Endothelial cell of hepatic sinusoid (primary cell): ENCODE measurements around the gene HOMER3.
"Not testable (repeated sequence)": the region's sequence is repeated elsewhere in the genome, so short reads cannot be mapped to it uniquely, and the experiment has no call there.

ENCODE experiments used
- in situ Hi-C: cut with HindIII; loops from 2 replicates; pipeline ENCODE4 v1.10.0; 2017; ENCODE audit warnings: low sequenced_read_pairs

HOMER3 gene

DNA sequence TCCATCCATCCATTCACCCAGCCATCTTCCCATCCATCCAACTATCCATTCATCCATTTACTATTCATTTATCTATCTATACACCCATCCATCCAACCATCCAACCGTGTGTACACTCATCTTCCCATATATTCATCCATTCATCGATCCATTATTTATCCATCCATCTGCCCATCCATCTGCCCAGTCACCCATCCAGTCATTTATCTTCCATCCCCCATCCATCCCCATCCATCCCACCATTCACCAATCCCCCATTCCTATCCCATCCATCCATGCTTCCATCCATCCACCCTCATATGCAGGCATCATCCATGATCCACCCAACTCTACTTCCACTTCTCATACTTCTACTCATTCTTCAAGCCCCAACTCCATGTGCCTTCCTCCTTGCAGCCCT is 14.0 kb upstream of the HOMER3 start:
- in situ Hi-C loops = loop anchor here (5.0 kb wide), 2 partner anchors 87 to 198 kb away; no protein-coding TSS in a partner anchor

DNA sequence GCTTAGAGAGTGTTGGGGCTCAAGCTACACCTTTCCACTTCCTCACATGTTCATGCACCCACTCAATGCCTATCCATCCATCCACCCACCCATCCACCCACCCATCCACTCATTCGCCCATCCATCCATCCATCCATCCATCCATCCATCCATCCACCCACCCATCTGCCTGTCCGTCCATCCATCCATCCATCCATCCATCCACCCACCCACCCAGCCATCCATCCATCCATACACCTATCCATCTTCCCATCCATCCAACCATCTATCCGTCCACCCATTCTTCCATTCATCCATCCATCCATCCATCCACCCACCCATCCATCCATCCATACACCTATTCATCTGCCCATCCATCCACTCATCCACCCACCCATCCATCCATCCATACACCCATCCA is 13.1 kb upstream of the HOMER3 start:
- in situ Hi-C loops = no loop called here

DNA sequence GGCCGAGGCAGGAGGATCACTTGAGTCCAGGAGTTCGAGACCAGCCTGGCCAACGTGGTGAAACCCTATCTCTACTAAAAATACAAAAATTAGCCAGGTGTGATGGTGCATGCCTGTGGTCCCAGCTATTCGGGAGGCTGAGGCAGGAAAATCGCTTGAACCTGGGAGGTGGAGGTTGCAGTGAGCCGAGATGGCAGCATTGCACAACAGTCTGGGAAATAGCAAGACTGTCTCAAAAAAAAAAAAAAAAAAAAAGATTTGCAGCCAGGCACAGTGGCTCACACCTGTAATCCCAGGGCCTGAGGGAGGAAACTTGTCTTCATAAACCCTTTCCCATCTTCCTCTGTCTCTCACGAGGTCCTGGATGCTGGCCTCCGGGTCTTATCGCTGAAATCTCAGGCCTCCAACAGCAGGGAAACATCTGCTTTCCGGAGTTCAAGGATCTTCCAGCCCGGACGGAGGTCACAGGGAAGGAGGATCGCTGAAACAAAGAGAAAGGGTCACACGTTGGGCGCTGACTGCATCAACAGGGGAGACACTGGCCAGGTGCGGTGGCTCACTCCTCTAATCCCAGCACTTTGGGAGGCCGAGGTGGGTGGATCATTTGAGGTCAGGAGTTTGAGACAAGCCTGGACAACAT is 11.5 kb upstream of the HOMER3 start:
- in situ Hi-C loops = not testable (repeated sequence)

DNA sequence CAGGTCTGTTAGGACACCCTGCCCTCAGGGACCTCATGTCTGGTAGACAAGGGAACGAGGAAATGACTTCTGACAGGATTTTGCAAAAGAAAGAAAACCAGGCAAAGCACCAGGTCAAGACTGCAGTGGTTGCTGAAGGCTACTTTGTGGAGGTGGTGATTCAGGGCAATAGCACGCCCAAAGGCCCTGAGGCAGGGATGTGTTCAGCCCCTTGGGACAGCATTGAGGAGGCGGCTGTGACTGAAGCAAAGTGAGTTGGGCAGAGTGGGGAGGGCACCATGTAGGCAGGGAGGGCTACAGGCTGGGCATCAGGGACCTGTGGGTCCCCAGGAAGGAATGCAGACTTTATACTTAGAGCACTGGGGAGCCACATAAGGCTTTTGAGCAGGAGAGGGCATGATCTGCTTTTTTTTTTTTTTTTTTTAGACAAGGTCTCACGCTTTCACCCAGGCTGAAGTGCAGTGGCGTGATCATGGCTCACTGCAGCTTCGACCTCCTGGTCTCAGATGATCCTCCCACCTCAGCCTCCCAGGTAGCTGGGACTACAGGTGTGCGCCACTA is 10.8 kb upstream of the HOMER3 start:
- in situ Hi-C loops = no loop called here

DNA sequence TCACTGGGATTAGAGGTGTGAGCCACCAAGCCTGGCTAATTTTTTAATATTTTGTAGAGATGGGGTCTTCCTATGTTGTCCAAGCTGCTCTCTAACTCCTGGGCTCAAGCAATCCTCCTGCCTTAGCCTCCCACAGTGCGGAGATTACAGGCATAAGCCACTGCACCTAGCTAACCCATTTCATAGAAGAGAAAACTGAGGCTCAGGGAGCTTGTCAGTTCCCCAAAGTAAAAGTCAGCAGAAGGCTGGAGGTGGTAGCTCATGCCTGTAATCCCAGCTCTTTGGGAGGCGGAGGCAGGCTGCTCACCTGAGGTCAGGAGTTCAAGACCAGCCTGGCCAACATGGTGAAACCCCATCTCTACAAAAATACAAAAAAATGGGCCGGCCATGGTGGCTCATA is 8.8 kb upstream of the HOMER3 start:
- in situ Hi-C loops = no loop called here

DNA sequence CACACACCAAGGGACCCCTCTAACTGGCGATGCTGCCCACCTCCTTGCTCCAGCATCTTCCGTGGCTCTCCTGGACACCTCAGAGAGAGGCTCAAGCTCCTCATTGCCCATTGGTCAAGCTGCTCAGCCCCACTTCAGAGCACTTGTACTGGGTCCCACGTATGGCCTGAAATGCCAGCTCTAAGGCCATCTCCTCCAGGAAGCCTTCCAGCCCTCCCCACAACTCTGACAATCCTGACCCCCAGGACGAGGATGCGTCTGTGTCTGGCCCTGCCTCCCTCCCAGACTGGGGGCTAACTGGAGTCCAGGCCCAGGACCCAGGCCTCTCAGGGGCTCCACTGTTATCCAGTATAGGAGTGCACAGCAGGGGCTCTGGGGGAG is 7.9 kb upstream of the HOMER3 start:
- in situ Hi-C loops = no loop called here

DNA sequence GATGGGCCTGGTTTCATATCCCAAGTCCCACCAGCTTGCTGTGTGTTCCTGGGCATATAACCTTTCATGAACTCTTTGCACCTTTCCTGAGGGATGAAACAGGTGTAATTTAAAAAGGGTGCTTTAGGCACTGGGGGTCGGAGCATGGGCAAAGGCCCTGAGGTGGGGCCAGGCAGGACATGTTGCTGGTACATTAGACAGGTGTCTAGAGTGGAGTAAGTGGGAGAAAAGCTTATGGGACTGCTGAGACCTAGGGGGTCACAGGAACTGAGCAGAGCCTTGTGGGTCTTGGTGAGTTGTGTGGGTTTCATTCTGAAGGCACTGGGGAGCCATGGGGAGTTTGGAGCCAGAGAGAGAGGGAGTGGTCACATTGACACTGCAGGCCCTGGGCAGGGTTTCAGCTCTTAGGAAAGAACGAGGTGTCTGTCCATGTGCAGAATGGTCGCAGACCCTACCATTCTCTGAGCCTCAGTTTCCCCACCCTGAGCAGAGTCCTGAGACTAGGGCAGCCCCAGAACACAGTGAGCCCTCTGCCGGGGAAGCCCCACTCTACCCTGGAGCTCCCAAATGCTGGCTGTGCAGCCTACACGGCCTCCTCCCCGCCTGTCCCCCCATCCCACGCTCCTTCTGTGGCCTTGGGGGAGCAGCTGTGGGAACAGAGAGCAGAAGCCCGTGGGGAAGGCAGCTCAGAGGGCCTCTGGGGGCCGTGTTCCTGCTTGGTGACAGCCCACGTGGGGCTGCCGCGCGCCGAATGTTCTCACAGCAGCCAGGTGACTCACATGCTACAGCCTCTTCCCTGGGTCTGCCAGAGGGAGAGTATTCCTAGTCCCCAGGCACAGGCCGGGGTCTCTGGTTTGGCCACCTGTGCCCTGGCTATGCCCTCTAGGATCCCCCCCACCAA is 7.3 kb upstream of the HOMER3 start:
- in situ Hi-C loops = no loop called here

DNA sequence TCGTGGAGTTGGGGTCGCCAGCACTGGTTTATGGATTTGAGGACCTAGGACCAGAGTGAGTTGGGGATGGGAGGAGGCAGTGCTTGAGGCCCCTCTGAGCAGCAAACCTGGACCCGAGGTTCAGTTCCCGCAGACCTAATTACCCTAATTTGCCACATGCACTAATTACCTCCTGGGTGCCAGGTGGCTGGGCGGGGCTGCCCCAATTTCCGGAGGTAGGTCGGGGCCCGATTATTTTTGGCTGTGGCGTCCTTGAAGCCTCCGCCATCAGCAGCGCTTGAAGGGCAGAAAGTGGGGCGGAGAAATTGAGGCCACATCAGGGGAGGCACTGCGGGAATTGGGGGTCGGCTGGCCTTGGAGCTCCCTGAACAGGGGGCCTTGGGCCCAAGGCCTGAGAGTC is 5.9 kb upstream of the HOMER3 start:
- in situ Hi-C loops = no loop called here

DNA sequence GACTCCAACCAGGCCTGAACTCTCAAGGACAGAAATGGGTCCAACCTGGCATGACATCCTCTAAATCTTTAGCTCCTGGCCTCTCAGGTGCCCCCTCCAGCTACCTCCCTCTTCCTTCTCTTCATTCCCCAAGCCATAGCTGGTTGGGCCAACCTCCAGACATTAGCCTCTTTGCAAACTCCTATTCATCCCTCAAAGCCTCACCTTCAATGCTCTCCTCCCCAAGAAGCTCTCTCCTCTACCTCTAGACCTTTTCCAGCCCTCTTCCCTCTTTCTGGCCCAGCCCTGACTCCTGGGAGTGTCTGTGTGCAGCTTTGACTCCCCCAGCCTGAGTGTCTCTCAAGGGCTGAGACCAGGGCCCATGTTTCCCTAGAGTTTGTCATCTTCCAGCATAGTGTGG is 5.3 kb upstream of the HOMER3 start:
- in situ Hi-C loops = no loop called here

DNA sequence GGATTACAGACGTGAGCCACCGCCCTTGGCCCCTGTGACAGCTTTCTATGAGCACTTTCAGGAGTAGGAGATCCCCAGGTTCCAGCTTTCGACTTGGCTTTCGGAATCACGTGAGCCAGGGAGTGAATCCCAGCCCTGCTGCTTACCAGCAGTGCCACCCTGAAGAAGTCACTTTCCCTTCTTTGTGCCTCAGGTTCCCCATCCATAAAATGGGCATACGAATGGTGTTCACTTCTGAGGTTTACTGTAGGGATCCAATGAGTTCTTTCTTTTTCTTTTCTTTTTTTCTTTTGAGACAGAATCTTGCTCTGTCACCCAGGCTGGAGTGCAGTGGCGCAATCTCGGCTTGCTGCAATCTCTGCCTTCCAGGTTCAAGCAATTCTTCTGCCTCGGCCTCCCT is 4.3 kb upstream of the HOMER3 start:
- in situ Hi-C loops = no loop called here

DNA sequence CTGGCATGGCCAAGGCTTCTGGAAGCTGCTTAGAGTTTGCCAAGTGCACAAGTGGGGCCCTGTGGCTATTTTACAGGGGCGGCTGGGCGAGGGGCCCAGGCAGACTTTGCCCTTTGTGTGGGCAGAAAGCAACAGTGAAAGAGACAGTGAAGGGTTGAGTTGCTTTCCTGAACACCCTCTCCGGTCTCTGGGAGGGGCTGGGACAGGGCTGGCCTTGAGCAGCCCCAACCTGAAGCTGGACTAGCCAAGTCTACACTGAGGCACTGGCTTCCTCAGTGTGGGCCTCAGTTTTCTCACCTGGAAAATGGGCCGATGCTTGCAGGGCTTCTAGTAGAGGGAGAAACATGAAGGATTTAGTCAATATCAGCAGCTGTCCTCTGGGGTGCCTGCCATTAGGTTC is 2.4 kb upstream of the HOMER3 start:
- in situ Hi-C loops = no loop called here

DNA sequence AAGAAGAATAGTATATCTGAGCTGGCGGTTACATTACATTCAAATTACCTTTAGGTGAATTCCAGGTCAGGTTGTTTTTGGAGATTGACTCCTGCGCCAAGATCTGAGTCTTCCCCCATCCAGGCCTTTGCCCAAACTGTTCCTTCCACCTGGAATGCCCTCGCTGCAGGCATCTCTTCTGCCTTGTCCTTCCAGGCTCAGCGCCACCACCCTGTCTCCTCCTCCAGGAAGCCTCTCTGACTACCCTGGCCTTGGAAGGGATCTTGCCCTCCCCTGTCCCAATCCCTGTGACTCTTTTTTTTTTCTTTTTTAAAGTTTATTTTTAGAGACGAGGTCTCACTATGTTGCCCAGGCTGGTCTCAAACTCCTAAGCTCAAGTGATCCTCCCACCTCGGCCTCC is 1.7 kb upstream of the HOMER3 start:
- in situ Hi-C loops = no loop called here

DNA sequence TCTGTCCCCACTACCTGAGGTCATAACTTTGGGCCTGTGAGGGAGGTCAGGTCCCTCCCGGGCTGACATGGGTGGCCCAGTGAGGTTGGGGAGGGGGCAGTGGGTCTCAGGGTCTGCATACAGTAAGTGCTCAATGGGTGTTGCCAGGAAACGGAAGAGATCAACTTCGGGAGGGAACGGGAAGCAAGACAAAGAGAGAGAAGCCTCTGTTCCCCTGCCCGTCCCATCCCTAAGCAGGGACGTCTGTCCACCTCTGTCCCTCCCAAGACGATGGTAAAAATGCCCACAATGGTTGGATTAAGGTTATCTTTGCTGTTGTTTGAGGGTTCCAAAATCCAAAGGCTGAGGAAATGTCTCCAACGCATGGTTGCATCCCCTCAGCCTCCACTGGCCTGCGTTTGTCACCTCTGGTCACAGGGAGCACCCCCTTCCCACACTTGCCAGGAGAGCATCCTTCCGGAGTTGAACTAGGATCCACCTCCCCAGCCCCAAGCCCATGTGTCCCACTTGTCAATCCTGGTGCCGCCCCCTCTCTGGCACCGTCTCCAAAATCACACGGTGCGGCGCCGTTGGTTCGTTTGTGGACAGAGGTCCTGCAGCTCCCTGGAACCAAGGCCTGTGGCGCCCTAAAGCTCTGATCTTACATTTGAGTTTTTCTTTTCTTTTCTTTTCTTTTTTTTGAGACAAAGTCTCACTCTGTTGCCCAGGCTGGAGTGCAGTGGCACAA is 774 bp upstream of the HOMER3 start:
- in situ Hi-C loops = no loop called here

DNA sequence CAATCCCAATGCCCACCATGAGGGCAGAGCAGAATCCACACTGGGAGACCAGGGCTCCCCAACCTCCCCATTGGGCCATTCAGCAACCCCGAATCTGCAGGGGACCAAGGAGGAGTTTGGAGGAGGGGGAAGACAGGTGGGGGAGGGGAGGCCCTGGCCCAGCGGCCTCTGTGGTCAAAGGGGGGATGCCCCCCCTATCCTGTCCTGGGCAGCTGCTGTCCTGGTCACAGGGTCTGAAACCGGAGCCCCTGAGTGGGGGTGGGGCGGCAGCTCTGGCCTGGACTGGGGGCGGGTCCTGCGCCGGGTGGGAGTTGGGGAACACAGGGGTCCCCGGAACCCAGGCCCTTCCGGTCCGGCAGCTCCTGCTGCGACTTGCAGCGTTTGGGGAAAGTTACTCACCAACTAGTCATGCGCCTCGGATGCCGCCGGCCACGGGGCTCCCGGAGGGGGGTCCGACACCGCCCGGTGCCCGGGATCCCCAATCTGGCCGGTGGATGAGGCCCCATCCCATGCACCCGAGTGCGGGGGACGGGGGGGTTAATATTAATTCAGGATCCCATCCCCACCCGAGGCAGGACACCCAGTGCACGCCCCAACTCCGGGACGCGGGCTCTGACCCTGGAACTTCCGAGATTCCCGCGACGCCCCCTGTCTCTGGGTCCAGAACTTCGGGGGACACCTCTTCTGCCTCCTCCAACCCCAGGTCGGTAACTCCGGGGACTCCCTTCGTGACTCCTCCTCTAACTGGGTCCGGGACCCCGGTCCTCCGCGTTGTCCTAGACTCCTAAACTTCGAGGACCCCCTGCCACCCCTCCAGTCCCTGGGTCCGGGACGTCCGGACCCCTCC is 872 bp downstream of the HOMER3 start:
- in situ Hi-C loops = no loop called here

DNA sequence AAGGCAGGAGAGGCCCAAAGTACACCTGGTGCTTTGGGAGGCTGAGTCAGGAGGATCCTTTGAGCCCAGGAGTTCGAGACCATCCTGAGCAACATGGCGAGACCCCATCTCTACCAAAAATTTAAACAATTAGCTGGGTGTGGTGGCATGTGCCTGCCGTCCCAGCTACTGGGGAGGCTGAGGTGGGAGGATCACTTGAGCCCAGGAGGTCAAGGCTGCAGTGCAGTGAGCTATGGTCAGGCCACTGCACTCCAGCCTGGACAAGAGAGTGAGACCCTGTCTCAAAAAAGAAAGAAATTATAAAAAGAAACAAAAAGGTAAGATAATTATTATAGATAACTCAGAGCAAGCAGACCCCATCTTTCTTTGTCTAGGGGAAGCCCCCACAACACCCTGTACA is 1.9 kb downstream of the HOMER3 start:
- in situ Hi-C loops = no loop called here

DNA sequence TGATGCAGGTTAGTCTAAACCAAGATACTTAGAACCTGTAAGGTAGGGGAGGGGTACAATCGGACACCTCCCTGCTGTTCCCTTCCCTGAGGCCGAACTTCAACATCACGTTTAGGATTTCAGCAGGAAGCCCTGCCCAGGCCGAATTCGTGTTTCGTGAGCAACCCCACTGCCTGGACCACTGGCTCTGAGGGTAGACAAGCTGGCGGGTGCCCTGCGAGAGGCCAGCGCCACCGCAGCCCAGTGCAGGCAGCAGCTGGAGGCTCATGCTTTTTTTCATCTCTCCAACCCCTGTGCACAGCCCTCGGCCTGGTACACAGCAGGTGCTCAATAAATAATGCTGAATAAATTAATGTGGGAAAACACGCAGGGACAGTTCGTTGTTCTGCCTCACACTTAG is 7.7 kb downstream of the HOMER3 start:
- in situ Hi-C loops = no loop called here

DNA sequence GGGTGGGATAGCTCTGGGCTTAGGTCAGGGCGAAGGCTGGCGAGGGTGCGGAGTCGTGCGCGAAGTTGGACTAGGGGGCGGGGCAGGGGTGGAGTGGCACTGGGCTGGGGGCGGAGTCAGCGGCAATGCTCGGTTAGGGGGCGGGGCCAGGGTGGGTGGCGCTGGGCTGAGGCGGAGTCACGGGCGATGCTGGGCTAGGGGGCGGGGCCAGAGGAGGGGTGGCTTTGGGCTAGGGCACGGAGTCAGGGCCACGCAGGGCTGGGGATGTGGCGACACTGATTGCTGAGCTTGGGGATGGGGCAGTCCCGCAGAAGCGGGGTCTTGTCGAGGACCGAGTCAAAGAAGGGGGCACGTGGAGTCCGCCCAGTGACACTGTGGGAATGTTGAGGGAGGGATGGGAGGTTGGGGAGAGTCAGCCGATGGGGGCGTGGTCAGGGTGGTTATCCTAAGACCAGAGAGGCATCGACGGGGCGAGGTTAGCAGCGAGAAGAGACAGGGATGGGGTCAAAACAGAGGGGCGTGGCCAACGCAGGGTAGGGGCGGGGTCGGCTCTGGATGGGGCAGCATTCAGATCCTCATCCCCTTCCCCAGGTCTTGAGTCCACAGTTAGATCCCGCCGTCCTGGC is 8.7 kb downstream of the HOMER3 start:
- in situ Hi-C loops = no loop called here

DNA sequence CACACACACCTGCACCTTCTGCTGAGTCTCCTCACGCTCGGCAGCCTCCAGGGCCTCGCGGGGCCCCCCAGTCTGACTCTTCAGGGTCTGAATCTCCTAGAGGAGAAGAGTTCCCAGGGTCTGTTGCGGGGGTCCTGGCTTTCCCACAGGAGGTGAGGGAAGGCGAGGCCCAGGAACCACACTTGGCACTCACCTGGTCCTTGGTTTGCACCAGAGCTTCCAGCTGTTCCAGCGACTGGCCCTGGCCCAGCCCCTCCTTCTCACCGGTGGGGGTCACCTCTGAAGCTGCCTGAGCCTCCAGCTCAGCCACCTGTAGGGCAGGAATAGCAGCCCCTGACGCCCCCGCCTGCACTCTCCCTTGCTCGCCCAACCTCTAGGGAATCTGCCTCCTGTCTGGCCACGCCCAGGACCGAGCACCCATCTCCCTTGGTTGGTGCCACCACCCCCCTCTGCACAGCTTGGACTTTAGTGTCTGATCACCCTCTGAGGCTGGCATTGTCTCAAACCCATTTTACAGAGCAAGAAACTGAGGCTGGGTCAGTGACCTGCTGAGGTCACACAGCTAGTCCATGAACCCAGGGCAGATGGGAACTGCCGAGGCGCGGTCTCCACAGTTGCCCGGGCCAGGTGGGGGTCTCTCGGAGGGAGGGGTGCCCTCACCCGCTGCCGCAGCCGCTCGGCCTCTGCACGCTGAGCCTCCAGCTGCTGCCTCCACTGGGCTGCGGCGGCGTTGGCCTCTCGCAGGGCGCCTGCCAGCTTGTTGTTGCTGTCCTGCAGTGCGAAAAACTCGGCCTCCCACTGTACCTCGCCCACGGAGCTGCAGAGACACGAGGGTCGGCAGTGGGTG is 9.5 kb downstream of the HOMER3 start:
- in situ Hi-C loops = no loop called here

DNA sequence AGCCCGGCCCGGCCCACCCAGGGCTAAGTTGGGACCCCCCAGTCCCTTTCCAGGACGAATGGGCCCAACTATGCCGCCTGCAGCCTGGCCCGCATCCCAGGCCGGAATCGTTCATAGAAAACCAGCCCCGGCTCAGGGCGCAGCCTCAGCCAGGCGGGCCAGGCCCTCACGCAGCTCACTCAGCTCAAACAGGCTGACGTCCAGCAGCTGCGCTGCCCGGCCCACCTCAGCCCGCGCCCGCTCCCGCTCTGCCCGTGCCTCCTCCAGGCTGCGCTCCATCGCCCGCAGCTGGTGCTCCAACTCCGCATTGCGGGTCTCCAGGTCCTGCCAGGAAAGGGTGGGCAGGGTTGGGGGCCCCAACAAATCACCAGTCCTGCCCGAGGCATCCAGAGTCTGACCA is 11.7 kb downstream of the HOMER3 start:
- in situ Hi-C loops = no loop called here
